ENCODE results near the gene IFT57.
"Not testable (repeated sequence)": the region's sequence is repeated elsewhere in the genome, so short reads cannot be mapped to it uniquely, and the experiment has no call there.

IFT57 gene

GRCh38 chr3:108159105-108159504 lies 63.1 kb downstream of the IFT57 start:
- DNase-seq (ENCODE audit: low read depth) = no peak

GRCh38 chr3:108158251-108158650 lies 64.0 kb downstream of the IFT57 start:
- no peak for DNase-seq (ENCODE audit: low read depth)

- no peak for DNase-seq (ENCODE audit: low read depth)
These were observed 65.0 kb downstream of the IFT57 start for GRCh38 chr3:108157273-108157672.

GRCh38 chr3:108156312-108156853 lies 65.8 kb downstream of the IFT57 start:
- DNase-seq (ENCODE audit: low read depth) = no peak

DNA sequence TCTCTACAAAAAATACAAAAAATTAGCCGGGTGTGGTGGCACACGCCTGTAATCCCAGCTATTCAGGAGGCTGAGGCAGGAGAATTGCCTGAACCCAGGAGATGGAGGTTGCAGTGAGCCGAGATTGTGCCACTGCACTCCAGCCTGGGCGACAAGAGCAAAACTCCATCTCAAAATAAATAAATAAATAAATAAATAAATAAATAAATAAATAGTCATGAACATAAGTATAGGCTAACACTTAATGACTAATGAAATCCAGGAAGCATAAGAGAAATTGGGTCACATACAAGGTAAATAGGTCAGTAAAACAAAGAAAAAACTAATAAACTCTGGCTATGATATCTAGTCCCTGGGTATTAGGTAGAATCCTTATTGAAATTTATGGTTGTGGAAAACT lies 66.6 kb downstream of the IFT57 start:
- DNase-seq (ENCODE audit: low read depth) = not testable (repeated sequence)

- DNase-seq (ENCODE audit: low read depth) = peak; percentile 46
These were observed 68.7 kb downstream of the IFT57 start for GRCh38 chr3:108153451-108153981.

GRCh38 chr3:108152274-108152673 lies 70.0 kb downstream of the IFT57 start:
- DNase-seq (ENCODE audit: low read depth) = no peak

- DNase-seq (ENCODE audit: low read depth) = no peak
These were observed 72.0 kb downstream of the IFT57 start for GRCh38 chr3:108150200-108150599.

DNA sequence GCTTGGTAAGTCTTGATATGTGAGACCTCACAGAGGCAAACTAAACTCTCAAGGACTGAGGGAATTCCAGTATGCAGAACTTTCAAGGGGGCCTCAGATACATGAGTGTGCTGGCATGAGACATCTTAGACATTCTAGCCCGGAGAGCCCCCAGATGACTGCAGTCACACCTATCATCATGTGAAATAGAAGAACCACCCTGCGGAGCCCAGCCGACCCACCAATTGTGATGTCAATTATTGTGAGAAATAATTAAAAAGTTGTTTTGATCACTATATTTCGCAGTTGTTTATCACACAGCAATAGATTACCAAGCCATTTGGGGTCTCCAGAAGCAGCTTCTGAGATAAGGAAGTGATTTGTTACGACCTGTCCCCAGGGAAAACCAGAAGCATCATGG lies 76.1 kb downstream of the IFT57 start:
- DNase-seq (ENCODE audit: low read depth) = no peak

GRCh38 chr3:108145578-108145977 lies 76.6 kb downstream of the IFT57 start:
- no peak for DNase-seq (ENCODE audit: low read depth)

- no peak for DNase-seq (ENCODE audit: low read depth)
These were observed 84.8 kb downstream of the IFT57 start for GRCh38 chr3:108137460-108137814.

DNA sequence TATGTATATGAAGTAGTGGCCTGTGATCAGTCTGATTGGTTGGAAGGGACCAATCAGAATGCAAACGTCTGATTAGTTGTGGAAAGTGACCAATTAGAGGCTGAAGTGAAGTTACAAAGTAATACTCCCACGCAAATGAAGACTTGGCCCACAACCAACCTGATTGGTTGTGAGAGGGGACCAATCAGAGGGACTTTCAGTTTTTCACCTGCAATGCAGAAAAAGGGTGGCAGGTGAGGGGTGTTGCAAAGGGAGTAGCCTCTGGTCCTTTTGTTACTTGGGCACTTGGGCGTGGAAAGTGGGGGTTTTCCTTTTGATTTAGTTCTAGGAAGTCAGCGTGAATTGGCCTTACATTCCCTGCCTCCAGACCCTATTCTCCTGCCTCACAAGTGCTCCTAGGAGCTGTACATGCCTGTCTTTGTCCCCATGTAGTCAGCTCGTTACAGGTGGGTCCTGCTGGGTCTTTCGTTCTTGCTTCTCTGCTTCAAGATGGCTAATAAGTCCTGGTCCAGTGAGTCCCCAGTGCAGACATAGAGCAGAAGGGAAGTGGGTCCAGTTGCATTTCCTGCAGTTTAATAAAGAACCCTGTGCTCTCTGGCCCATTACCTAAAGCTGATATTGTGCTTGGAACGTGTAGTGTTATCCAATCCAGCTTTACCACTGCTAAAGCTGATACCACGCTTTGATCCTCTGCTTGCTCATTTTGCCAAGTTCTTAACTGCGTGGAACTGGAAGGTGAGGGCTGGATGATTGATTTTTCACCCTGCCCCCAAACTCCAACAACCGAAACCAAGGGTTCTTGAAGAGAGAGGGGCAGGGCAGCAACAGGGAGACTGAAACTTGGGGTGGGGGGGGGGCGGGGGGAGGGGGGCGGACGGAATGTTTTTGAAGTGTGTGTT lies 85.4 kb downstream of the IFT57 start:
- no peak for DNase-seq (ENCODE audit: low read depth)

DNA sequence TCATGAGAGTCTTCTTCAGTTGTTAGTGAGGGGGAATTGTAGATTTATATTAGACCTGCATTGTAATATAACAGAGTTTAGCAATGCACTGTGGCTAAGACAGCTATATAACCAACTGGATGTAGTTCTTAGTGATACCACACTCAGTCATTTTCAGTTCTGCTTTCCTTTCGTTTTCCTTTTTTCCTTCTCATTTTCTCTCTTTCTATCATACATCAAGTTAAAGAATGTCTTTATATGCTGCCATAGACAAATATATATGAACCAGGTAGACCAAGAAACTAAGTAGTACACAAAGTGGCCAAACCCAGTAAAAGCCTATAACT lies 87.7 kb downstream of the IFT57 start:
- no peak for DNase-seq (ENCODE audit: low read depth)

GRCh38 chr3:108133858-108134554 lies 88.2 kb downstream of the IFT57 start:
- DNase-seq (ENCODE audit: low read depth) = no peak

- no peak for DNase-seq (ENCODE audit: low read depth)
These were observed 89.2 kb downstream of the IFT57 start for GRCh38 chr3:108133048-108133369.

DNA sequence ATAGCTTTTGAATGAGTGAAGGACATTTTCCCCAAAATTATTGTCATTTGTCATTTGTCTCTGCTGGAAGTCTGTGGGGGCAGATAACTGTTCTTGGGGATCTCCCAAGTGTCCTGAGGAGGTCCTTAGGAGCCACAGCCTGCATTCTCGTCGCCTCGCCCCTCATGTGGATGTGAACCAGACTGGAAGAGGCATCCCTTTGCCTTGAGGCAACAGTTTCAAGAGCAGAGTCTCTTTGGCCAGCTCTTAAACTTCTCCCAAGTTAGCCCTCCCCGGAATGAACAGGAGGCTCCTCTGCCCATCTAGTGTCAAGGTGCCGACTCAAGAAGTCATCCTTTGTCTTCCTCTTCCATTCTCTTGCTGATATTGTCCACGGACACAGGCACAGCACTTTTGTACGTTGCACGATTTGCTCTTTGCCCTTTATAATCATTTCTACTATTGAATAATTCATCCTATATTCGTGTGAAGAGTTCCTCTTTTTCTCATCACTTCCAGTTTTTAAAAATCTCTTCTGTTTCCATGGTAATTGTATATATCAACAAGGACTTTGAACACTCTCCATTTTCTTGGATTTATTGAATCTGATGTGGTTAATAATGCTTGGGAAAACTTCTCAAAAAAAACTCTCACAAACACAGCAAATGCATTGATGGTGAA lies 90.6 kb downstream of the IFT57 start:
- no peak for DNase-seq (ENCODE audit: low read depth)

- no peak for DNase-seq (ENCODE audit: low read depth)
These were observed 91.3 kb downstream of the IFT57 start for GRCh38 chr3:108130701-108131474.

- no peak for DNase-seq (ENCODE audit: low read depth)
These were observed 92.0 kb downstream of the IFT57 start for GRCh38 chr3:108130236-108130635.

GRCh38 chr3:108127301-108127988 lies 94.8 kb downstream of the IFT57 start:
- peak; percentile 65 for DNase-seq (ENCODE audit: low read depth)

DNA sequence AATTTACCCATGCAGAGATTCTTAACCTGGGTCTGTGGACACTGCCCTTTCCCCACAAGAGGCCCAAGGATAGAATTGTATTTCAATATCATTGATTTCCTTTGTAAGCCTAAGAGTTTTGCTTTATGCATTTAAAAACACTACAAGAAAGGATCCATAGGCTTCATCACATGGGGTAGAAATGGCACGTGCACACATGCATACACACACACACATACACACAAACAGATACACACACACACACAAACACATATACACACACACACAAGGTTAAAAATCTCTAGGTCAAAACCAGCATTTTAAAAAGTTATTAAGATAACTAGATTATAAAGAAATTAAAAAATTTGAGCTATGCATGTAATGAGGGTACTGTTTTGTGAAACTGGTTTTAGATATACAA lies 95.9 kb downstream of the IFT57 start:
- DNase-seq (ENCODE audit: low read depth) = no peak

GRCh38 chr3:108125550-108126071 lies 96.6 kb downstream of the IFT57 start:
- peak; percentile 50 for DNase-seq (ENCODE audit: low read depth)
